Tibial nerve (tissue), 3 donors: ENCODE results near the gene PRKCE.

Experiments used
- POLR2A ChIP-seq, 2 donors: fragments of 450-650 bp; IDR thresholded peaks; one replicate each; pipeline ENCODE4 v1.6.1; 2017; ENCODE audit warnings: antibody characterized with exemption in 2 of 2, mild to moderate bottlenecking in 2 of 2, moderate library complexity in 2 of 2
- TF ChIP-seq, protein P1 (sequence below), 5 experiments: fragments of 200-600 bp in 3 of 5; fragments of 450-650 bp in 2 of 5; sonication (generic) in 3 of 5; IDR thresholded peaks; one replicate each; pipeline ENCODE4 v1.5.1; 2016 to 2019; ENCODE audit warnings: antibody characterized with exemption in 5 of 5, mild to moderate bottlenecking in 3 of 5, moderate library complexity in 2 of 5

DNA sequence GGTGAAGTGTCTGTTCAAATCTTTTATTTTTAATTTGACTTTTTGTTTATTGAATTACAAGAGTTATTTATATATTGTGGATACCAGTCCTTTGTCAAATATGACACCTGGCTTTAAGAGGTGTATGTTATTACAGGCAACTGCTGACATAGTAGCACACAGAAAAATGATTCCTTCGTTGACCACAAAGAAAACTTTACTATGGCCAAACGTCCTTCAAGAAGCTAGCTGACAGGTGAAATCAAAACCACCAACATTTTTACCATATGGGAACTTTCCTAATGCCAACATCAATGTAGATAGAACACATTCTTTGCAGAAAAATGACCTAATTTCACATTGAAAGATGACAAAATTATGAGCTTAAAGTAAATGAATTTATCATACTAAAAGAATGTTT is 34.0 kb upstream of the PRKCE start:
- TF ChIP-seq, protein P1, sequence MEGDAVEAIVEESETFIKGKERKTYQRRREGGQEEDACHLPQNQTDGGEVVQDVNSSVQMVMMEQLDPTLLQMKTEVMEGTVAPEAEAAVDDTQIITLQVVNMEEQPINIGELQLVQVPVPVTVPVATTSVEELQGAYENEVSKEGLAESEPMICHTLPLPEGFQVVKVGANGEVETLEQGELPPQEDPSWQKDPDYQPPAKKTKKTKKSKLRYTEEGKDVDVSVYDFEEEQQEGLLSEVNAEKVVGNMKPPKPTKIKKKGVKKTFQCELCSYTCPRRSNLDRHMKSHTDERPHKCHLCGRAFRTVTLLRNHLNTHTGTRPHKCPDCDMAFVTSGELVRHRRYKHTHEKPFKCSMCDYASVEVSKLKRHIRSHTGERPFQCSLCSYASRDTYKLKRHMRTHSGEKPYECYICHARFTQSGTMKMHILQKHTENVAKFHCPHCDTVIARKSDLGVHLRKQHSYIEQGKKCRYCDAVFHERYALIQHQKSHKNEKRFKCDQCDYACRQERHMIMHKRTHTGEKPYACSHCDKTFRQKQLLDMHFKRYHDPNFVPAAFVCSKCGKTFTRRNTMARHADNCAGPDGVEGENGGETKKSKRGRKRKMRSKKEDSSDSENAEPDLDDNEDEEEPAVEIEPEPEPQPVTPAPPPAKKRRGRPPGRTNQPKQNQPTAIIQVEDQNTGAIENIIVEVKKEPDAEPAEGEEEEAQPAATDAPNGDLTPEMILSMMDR (IDR thresholded peaks at IDR 0.05) = no peak
- no peak for TF ChIP-seq POLR2A (IDR thresholded peaks at IDR 0.05)
